PFSK-1 (cell line): Measurements from ENCODE around the gene SWAP70.

Experiments
- FOXP2 ChIP-seq: optimal IDR thresholded peaks from 2 replicates; pipeline ENCODE3; 2011; ENCODE audit warnings: borderline replicate concordance, control low read depth, inconsistent platforms; ENCODE audit not compliant: insufficient read depth; ENCODE audit errors: extremely low read length, extremely low read depth
- POLR2AphosphoS5 ChIP-seq: IDR thresholded peaks from 2 replicates; pipeline ENCODE4 v1.6.1; 2012; ENCODE audit warnings: low read depth, mild to moderate bottlenecking, control low read depth, low read length, moderate library complexity
- SIN3A ChIP-seq: IDR thresholded peaks from 2 replicates; pipeline ENCODE4 v1.6.1; 2012; ENCODE audit warnings: mild to moderate bottlenecking, low read length, moderate library complexity, borderline replicate concordance; ENCODE audit not compliant: insufficient read depth
- TAF1 ChIP-seq: IDR thresholded peaks from 2 replicates; pipeline ENCODE4 v1.6.1; 2012; ENCODE audit warnings: low read length, control low read depth, borderline replicate concordance; ENCODE audit not compliant: insufficient read depth
- TF ChIP-seq, protein P1 (sequence below), 2 experiments: IDR thresholded peaks; 2 replicates each; pipeline versions ENCODE4 v1.6.1 to v1.8.0; 2011 to 2012; ENCODE audit warnings: low read depth in 2 of 2, low read length in 2 of 2, control low read depth in 1 of 2, inconsistent platforms in 1 of 2, mild to moderate bottlenecking in 1 of 2, moderate library complexity in 1 of 2; ENCODE audit not compliant: insufficient read depth in 1 of 2

SWAP70 gene

DNA sequence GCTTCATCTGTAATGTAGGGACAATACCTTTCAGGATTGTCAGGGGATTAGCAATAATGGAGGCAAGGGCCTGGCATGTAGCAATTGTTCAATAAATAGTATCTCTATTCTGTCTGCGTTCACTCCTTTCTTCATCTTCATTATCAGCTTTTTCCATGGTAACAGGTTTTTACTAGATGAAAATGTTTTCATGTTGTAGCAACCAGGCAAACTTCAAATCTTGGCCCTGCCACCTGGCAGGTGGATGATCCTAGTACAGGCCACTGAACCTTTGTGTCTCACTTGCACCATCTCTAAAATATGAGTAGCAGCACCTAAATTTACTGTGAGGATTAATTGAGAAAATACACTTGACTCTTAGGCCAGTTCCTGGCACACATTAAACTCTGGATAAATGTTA lies 83.4 kb downstream of the SWAP70 start:
- no peak for TF ChIP-seq SIN3A
- TF ChIP-seq POLR2AphosphoS5: no peak
- no peak for TF ChIP-seq TAF1
- no peak for TF ChIP-seq FOXP2
- TF ChIP-seq, protein P1, sequence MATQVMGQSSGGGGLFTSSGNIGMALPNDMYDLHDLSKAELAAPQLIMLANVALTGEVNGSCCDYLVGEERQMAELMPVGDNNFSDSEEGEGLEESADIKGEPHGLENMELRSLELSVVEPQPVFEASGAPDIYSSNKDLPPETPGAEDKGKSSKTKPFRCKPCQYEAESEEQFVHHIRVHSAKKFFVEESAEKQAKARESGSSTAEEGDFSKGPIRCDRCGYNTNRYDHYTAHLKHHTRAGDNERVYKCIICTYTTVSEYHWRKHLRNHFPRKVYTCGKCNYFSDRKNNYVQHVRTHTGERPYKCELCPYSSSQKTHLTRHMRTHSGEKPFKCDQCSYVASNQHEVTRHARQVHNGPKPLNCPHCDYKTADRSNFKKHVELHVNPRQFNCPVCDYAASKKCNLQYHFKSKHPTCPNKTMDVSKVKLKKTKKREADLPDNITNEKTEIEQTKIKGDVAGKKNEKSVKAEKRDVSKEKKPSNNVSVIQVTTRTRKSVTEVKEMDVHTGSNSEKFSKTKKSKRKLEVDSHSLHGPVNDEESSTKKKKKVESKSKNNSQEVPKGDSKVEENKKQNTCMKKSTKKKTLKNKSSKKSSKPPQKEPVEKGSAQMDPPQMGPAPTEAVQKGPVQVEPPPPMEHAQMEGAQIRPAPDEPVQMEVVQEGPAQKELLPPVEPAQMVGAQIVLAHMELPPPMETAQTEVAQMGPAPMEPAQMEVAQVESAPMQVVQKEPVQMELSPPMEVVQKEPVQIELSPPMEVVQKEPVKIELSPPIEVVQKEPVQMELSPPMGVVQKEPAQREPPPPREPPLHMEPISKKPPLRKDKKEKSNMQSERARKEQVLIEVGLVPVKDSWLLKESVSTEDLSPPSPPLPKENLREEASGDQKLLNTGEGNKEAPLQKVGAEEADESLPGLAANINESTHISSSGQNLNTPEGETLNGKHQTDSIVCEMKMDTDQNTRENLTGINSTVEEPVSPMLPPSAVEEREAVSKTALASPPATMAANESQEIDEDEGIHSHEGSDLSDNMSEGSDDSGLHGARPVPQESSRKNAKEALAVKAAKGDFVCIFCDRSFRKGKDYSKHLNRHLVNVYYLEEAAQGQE (IDR thresholded peaks at IDR 0.05; ENCODE audit: insufficient read depth in 1 of 2, low read depth in 2 of 2, low read length in 2 of 2): no peak

DNA sequence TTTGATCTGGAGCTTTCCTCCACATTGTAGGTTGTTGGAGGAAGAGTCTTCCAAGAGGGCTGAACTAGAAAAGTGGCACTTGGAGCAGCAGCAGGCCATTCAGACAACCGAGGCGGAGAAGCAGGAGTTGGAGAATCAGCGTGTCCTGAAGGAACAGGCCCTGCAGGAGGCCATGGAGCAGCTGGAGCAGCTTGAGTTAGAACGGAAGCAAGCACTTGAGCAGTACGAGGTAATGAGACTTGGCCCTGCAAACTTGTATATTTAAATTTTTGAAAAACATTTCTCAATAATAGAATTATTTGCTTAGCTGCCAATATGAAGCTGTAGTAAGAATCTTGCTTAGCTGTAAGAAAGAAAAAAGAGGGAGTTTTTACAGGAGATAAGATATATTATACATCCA lies 84.0 kb downstream of the SWAP70 start:
- TF ChIP-seq SIN3A (no peak), POLR2AphosphoS5 (no peak)
- TF ChIP-seq, protein P1 (IDR thresholded peaks at IDR 0.05; ENCODE audit: insufficient read depth in 1 of 2, low read depth in 2 of 2, low read length in 2 of 2): no peak

DNA sequence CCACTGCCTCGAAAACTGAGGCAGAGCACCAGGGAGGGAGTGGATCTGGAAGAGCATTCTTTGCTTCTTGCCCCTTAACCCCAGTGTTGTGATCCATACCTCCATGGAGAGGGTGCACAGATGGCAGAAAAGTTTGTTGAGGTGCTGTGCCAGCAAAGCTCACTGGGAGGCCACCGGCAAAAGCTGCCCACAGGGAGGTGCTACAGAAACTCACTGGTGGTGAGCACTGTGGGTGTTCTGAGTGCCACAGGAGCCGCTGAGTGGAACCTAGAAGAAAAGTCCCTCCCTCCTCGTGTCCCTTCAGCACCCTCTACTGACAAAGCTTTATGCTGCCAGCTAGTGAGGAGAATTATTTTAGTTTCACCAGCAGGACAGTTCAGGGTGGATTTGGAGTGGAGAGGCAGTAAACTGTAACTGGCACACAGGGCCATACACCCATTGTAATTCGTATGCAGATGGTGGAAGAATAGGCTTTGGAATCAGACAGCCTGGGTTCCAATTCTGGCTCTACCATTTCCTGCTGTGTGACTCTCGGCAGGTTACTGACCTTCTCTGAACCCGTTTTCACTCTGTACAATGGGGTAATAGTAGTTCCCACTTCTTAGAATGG lies 84.6 kb downstream of the SWAP70 start:
- TF ChIP-seq, protein P1 (IDR thresholded peaks at IDR 0.05; ENCODE audit: insufficient read depth in 1 of 2, low read depth in 2 of 2, low read length in 2 of 2): no peak
- no peak for TF ChIP-seq POLR2AphosphoS5
- no peak for TF ChIP-seq SIN3A
- no peak for TF ChIP-seq FOXP2
- TF ChIP-seq TAF1: no peak

DNA sequence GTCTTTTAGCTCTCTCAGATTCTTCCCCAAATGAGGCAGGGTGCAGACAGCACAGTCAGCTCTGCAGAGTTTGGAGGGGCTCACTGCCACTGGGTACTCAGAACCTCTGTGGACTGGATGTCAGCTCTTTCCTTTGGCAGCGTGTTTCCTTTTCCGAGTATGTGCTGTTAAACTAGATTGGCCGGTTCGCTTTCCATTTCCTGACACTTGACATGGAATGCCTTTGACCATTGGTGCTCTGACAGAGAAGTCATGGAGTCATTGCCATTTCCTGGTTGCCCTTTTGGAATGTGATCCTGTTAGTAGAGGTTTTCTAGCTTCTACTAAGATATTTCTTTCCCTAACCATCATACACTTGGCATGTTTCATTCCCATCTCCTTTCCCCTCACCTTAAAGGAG lies 86.7 kb downstream of the SWAP70 start:
- TF ChIP-seq POLR2AphosphoS5 (no peak), SIN3A (no peak), FOXP2 (no peak), TAF1 (no peak)
- TF ChIP-seq, protein P1 (IDR thresholded peaks at IDR 0.05; ENCODE audit: insufficient read depth in 1 of 2, low read depth in 2 of 2, low read length in 2 of 2): no peak

DNA sequence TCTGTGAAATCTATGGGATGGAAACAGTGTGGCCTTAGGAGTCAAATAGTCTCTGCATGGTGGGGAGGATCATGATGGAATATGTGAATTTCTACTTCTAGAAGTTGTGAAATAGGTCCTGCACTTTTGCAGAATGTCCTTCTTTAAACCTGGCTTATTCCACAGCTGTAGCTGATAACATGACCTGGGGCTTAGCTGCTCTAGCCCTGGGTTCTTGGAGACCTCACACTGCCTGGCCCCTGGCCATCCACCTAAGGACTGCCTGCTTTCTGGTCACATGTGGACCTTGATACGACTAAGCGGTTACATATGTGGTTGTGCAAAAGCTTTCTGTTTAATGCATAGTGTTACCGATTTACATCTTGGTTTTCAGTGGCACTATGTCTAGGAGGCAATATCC lies 88.2 kb downstream of the SWAP70 start:
- no peak for TF ChIP-seq TAF1
- TF ChIP-seq SIN3A: no peak
- TF ChIP-seq, protein P1 (IDR thresholded peaks at IDR 0.05; ENCODE audit: insufficient read depth in 1 of 2, low read depth in 2 of 2, low read length in 2 of 2): no peak
- no peak for TF ChIP-seq FOXP2
- no peak for TF ChIP-seq POLR2AphosphoS5
